ENCODE measurements around the gene ERCC2.

Gene ERCC2

GRCh38 chr19:45305007-45305406 lies 65.4 kb downstream of the ERCC2 start:
- Histone ChIP-seq H3K36me3 (ENCODE audit: control insufficient read depth, insufficient read depth, low read length) (no peaks in the 10 kb centered on the region), H3K4me1 (ENCODE audit: control insufficient read depth, insufficient read depth, low read length) (peaks cover 4% of the 10 kb centered on the region; the same call in 1 of the 2 replicates), H3K9me3 (ENCODE audit: control insufficient read depth, insufficient read depth, low read length) (no peaks in the 10 kb centered on the region), H3K27ac (ENCODE audit: low read length) (no peak overlapping the region), H3K4me3 (ENCODE audit: low read length) (no peak overlapping the region), H3K27me3 (ENCODE audit: control insufficient read depth, insufficient read depth, low read length) (no peaks in the 10 kb centered on the region)
- WGBS (ENCODE audit: insufficient coverage, insufficient read length) = no CpG with 5 or more reads among the region's 4 CpGs
- DNase-seq (ENCODE audit: low read depth, low spot score) = no peak

DNA sequence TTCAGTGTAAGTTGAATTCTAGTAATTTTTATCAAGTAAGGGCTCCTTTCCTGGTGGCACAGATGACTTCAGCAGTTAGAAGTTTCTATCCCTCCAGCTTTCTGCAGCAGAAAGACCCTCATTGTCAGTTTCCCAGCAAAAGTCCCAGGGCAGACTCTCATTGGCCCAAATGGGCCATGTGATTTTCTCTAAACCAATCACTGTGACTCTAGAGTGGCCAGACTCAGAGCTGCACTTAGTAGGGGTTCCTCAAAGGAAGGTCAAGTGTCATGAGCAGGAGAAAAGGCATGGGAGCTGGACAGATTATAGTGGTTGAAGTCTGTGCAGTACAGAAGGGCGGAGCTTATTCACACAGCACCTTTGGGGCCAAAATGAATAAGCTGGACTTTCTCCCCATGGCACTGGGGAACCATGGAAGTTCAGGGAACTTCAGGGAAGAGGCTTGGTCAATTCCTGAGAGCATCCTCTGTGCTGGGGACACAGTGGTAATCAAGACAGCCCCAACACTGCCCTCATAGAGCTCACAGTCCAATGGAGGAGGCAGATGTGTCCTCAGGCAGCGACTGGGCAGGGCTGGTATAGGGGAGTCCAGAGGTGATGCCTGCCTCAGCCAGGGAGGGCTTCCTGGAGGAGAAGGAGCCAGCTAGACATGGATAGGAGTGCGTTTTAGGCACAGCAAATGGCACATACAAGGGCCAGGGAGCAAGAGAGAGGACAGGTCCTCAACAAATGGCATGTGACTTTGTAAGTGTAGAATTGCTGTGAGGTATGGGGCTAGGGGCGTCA lies 66.0 kb downstream of the ERCC2 start:
- Histone ChIP-seq H3K27me3 (ENCODE audit: control insufficient read depth, insufficient read depth, low read length) (no peaks in the 10 kb centered on the region), H3K36me3 (ENCODE audit: control insufficient read depth, insufficient read depth, low read length) (0 out of 2 replicates have a peak, but pooled peaks cover 2% of the 10 kb centered on the region), H3K4me1 (ENCODE audit: control insufficient read depth, insufficient read depth, low read length) (peaks cover 4% of the 10 kb centered on the region; the same call in 1 of the 2 replicates), H3K27ac (ENCODE audit: low read length) (no peak overlapping the region), H3K9me3 (ENCODE audit: control insufficient read depth, insufficient read depth, low read length) (no peaks in the 10 kb centered on the region), H3K4me3 (ENCODE audit: low read length) (no peak overlapping the region)
- no peak for DNase-seq (ENCODE audit: low read depth, low spot score)
- no CpG with 5 or more reads among the region's 4 CpGs for WGBS (ENCODE audit: insufficient coverage, insufficient read length)

DNA sequence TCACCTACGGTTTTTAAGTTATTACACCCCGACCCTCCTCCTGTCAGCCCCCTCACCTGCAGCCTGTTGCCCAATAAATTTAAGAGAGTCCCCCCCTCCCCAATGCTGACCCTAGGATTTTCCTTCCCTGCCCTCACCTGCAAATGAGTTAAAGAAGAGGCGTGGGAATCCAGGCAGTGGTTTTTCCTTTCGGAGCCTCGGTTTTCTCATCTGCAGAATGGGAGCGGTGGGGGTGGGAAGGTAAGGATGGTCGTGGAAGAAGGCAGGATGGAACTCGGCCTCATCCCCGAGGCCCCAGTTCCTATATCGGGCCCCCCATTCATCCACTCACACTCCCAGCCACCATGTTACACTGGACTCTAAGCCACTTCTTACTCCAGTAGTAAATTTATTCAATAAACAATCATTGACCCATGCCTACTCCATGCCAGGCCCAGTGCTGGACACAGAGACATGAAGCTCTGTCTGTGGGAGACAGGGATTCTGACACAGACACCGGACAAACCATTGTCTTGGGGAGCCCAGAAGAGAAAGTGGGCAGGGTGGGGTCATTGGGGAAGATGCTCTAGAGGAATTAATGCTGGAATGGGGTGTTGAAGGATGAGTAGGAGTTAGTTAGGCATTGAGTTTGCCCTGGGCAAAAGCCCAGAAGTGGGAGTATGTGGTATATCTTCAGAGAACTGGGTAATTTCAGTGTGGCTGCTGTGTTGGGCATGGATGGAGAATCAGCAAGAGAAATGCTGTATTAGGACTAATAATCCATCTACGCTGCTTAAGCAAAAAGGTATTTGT lies 66.9 kb downstream of the ERCC2 start:
- Histone ChIP-seq H3K36me3 (ENCODE audit: control insufficient read depth, insufficient read depth, low read length) (0 out of 2 replicates have a peak, but pooled peaks cover 2% of the 10 kb centered on the region), H3K4me1 (ENCODE audit: control insufficient read depth, insufficient read depth, low read length) (peaks cover 4% of the 10 kb centered on the region; the same call in 1 of the 2 replicates), H3K9me3 (ENCODE audit: control insufficient read depth, insufficient read depth, low read length) (no peaks in the 10 kb centered on the region), H3K27ac (ENCODE audit: low read length) (no peak overlapping the region), H3K4me3 (ENCODE audit: low read length) (no peak overlapping the region), H3K27me3 (ENCODE audit: control insufficient read depth, insufficient read depth, low read length) (no peaks in the 10 kb centered on the region)
- DNase-seq (ENCODE audit: low read depth, low spot score) = no peak
- WGBS (ENCODE audit: insufficient coverage, insufficient read length) = no CpG with 5 or more reads among the region's 12 CpGs

GRCh38 chr19:45302416-45302815 lies 68.0 kb downstream of the ERCC2 start:
- no peak for DNase-seq (ENCODE audit: low read depth, low spot score)
- WGBS (ENCODE audit: insufficient coverage, insufficient read length) = no CpG with 5 or more reads among the region's 27 CpGs

More at GRCh38 chr19:45302416-45302815, 68.0 kb downstream of the ERCC2 start:
- Histone ChIP-seq H3K27ac (ENCODE audit: low read length) (no peak overlapping the region), H3K4me1 (ENCODE audit: control insufficient read depth, insufficient read depth, low read length) (peaks cover 2% of the 10 kb centered on the region; the same call in 1 of the 2 replicates), H3K36me3 (ENCODE audit: control insufficient read depth, insufficient read depth, low read length) (0 out of 2 replicates have a peak, but pooled peaks cover 2% of the 10 kb centered on the region), H3K9me3 (ENCODE audit: control insufficient read depth, insufficient read depth, low read length) (no peaks in the 10 kb centered on the region), H3K4me3 (ENCODE audit: low read length) (no peak overlapping the region), H3K27me3 (ENCODE audit: control insufficient read depth, insufficient read depth, low read length) (no peaks in the 10 kb centered on the region)

All from iPS DF 6.9 (cell line).